Breast epithelium (tissue), 4 donors: Measurements from ENCODE around the gene PLXNC1. TPM values are rescaled to one million over a fixed set of nuclear protein-coding genes. Genes with fewer than 3 reads are reported as not detected.

ENCODE experiments used
- DNase-seq, 2 donors: peaks; one replicate each; pipeline ENCODE4 v3.0.0-alpha.2; 2019; ENCODE audit warnings: low spot score in 2 of 2
- H3K27ac ChIP-seq, 2 donors: fragments of 200-600 bp; sonication (generic) in 1 of 2; one replicate each; pipeline ENCODE4 v1.5.1; 2016 to 2019; ENCODE audit warnings: mild to moderate bottlenecking in 1 of 2
- H3K27me3 ChIP-seq, 2 donors: fragments of 200-600 bp; sonication (generic) in 1 of 2; one replicate each; pipeline versions ENCODE4 v1.5.1 to v1.6.0; 2017 to 2019; ENCODE audit warnings: control low read depth in 1 of 2, mild to moderate bottlenecking in 1 of 2
- H3K36me3 ChIP-seq: fragments of 200-600 bp; one replicate; pipeline ENCODE4 v1.5.1; 2019
- H3K4me1 ChIP-seq, 2 donors: fragments of 200-600 bp; sonication (generic); one replicate each; pipeline ENCODE4 v1.5.1; 2016 to 2019; ENCODE audit warnings: control low read depth in 1 of 2
- H3K4me3 ChIP-seq, 3 donors: fragments of 200-600 bp; sonication (generic); 1 replicate in 2 of 3; 2 replicates in 1 of 3; pipeline ENCODE4 v1.5.1; 2016 to 2019; ENCODE audit warnings: mild to moderate bottlenecking in 3 of 3, moderate library complexity in 2 of 3
- H3K9me3 ChIP-seq, 2 donors: fragments of 200-600 bp; sonication (generic) in 1 of 2; one replicate each; pipeline ENCODE4 v1.5.1; 2016 to 2019; ENCODE audit warnings: control low read depth in 1 of 2
- POLR2A ChIP-seq: fragments of 450-650 bp; IDR thresholded peaks from one replicate; pipeline ENCODE4 v1.6.1; 2016; ENCODE audit warnings: antibody characterized with exemption, mild to moderate bottlenecking, moderate library complexity
- POLR2AphosphoS5 ChIP-seq, 3 donors: sonication (generic); formaldehyde crosslinking; IDR thresholded peaks; one replicate each; pipeline ENCODE4 v1.6.1; 2017; ENCODE audit warnings: antibody characterized with exemption in 3 of 3
- intact Hi-C: fragments of 100-400 bp; cut with DNase I; formaldehyde crosslinking; loops from one replicate; pipeline ENCODE4 v1.15.1; 2023; ENCODE audit warnings: low total_unique reads
- total RNA-seq, 3 donors: library from RNA; depleted of rRNA; stranded (reverse); fragments of >200 nt; gene quantifications; one replicate each; pipeline ENCODE4 v1.1.0, GENCODE V29; 2016
- TF ChIP-seq, protein P1 (sequence below), 3 donors: fragments of 450-650 bp; IDR thresholded peaks; one replicate each; pipeline ENCODE4 v1.5.1; 2016 to 2017; ENCODE audit warnings: antibody characterized with exemption in 3 of 3, mild to moderate bottlenecking in 3 of 3, moderate library complexity in 3 of 3

The PLXNC1 gene
- total RNA-seq, 3 donors from 2014 or later = 7.5 to 21.4 (median 8.2) TPM

DNA sequence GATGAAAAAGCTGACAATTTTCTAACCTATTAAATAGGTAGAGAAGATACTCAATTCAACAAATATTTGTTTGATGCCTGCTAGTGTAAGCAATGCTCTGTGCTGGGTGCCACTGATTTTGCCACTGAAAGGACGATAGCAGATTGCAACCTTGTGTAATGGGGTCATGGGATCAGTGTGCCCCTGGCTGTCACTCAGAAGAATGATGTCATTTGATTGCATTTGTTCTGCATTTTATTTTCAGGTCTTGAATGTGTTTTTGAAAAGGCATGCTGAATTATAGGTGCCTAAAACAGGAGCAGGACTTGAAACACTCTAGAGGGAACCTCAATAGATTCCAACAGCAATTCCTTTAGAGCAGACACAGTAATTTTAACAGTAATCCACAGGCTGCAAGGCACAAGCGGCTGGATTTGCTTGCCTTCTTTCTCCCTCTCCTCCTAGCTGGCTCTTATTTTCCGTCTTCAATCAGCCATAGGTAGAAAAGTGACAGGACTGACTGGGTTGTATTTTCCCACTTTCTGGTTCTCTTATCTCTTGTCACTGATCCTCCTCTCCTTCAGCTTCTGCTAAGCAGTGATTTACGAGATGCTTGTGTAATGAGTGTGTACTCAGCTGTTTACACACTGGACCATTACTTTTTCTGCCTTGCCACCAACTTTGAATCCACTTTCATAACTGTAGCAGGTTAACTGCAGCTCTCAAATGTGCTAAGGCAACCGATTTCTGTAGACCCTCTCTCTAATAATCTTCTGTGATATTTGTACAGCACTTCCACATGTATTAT is 4.1 kb downstream of the PLXNC1 start:
- H3K36me3 ChIP-seq = no peaks in the 10 kb centered on the region
- TF ChIP-seq, protein P1, sequence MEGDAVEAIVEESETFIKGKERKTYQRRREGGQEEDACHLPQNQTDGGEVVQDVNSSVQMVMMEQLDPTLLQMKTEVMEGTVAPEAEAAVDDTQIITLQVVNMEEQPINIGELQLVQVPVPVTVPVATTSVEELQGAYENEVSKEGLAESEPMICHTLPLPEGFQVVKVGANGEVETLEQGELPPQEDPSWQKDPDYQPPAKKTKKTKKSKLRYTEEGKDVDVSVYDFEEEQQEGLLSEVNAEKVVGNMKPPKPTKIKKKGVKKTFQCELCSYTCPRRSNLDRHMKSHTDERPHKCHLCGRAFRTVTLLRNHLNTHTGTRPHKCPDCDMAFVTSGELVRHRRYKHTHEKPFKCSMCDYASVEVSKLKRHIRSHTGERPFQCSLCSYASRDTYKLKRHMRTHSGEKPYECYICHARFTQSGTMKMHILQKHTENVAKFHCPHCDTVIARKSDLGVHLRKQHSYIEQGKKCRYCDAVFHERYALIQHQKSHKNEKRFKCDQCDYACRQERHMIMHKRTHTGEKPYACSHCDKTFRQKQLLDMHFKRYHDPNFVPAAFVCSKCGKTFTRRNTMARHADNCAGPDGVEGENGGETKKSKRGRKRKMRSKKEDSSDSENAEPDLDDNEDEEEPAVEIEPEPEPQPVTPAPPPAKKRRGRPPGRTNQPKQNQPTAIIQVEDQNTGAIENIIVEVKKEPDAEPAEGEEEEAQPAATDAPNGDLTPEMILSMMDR (IDR thresholded peaks at IDR 0.05) = no peak
- TF ChIP-seq POLR2A (no peak), POLR2AphosphoS5 (IDR thresholded peaks at IDR 0.05) (no peak)
- DNase-seq = no peak
- intact Hi-C loops = no loop called here
- peaks cover 0 to 7% of the 10 kb centered on the region in 2 donors for H3K4me1 ChIP-seq
- H3K9me3 ChIP-seq = no peaks in the 10 kb centered on the region
- no peak overlapping the region for H3K4me3 ChIP-seq
- H3K27ac ChIP-seq = no peak overlapping the region
- H3K27me3 ChIP-seq = peaks cover 0 to 17% of the 10 kb centered on the region in 2 donors

DNA sequence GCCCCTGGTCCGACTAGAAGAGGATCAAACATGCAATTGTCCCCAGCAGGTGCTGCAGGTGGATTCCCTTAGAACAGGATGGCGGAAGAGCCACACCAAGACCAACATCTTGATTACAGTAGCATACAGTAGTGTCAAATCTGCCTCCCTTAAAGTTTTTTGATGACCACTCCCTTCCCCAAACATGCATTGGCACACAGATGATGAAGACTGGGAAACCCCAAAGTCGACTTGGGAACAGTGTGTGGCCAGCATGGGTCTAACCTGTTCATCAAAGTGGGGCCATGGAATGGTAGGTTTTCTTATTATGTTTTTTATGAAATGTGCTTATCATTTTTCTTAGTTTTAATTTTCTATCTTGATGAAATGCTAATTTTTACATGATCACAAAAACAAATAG is 8.8 kb downstream of the PLXNC1 start:
- TF ChIP-seq POLR2AphosphoS5 (IDR thresholded peaks at IDR 0.05) (no peak), POLR2A (no peak)
- TF ChIP-seq, protein P1 (IDR thresholded peaks at IDR 0.05) = no peak
- Histone ChIP-seq H3K27ac (no peak overlapping the region), H3K4me3 (no peak overlapping the region), H3K9me3 (no peaks in the 10 kb centered on the region), H3K27me3 (no peaks in the 10 kb centered on the region), H3K36me3 (no peaks in the 10 kb centered on the region), H3K4me1 (no peaks in the 10 kb centered on the region)
- no peak for DNase-seq
- intact Hi-C loops = no loop called here

DNA sequence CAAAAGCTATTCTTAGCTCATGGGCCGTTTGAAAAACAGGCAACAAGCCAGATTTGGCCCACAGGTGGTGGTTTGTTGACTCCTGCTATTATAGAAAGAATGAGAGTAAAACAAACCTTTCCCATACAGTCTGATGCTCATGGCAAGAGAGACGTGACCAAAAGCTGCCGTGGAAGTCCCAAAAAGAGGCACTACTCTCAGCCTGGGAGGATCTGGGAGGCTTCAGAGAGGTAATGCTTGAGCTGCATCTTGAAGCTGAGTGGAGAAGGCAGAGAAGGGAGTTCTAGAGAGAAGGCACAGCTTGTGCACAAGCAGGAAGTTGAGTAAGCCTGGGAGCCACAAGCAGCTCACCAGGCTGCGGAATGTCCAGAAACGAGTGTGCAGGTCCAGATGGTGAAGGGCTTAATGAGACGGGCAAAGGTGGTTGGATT is 9.6 kb downstream of the PLXNC1 start:
- DNase-seq = no peak
- no peaks in the 10 kb centered on the region for H3K4me1 ChIP-seq
- intact Hi-C loops = no loop called here
- no peak overlapping the region for H3K27ac ChIP-seq
- no peak overlapping the region for H3K4me3 ChIP-seq
- no peaks in the 10 kb centered on the region for H3K36me3 ChIP-seq
- no peak for TF ChIP-seq POLR2AphosphoS5 (IDR thresholded peaks at IDR 0.05)
- no peak for TF ChIP-seq POLR2A
- TF ChIP-seq, protein P1 (IDR thresholded peaks at IDR 0.05) = no peak
- H3K9me3 ChIP-seq = no peaks in the 10 kb centered on the region
- no peaks in the 10 kb centered on the region for H3K27me3 ChIP-seq

DNA sequence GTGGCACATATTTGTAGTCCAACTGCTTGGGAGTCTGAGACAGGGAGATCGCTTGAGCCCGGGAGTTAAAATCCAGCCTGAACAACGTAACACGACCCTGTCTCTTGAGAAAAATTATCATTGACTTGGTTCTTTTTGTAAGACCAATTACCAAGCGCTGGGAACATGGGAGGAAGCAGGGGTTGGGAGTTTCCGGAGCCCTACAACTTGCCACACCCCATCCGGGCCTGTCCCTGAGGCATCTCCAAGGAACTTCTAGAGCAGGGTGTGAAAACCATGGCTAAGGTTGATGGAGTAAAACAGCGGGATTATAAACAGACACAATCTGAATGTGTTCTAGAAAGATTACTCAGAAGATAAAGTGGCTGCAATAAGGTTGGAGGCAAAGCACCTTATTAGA is 10.3 kb downstream of the PLXNC1 start:
- Histone ChIP-seq H3K4me1 (no peaks in the 10 kb centered on the region), H3K27me3 (no peaks in the 10 kb centered on the region), H3K4me3 (no peak overlapping the region), H3K27ac (no peak overlapping the region), H3K36me3 (no peaks in the 10 kb centered on the region), H3K9me3 (no peaks in the 10 kb centered on the region)
- DNase-seq = no peak
- TF ChIP-seq, protein P1 (IDR thresholded peaks at IDR 0.05) = no peak
- TF ChIP-seq POLR2AphosphoS5 (IDR thresholded peaks at IDR 0.05) = no peak
- no peak for TF ChIP-seq POLR2A
- intact Hi-C loops = no loop called here

DNA sequence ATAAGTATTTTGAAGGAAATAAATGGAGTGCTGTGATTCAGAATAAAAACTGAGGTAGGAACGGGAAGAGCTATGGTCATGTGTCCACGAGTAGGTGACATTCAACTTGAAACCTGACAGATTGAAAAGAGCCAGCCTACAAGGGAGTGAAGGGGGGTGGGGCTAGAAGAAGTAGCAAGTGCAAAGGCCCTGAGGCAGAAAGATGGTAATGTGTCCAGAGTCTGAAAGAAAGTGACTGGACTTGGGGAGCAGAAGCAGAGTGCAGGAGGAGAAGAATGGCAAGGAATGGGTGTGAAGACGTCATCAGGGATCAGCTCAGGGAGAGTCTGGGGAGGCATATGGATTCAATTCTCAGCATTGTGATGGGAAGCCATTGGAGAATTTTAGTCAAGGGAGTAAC is 13.7 kb downstream of the PLXNC1 start:
- TF ChIP-seq POLR2AphosphoS5 (IDR thresholded peaks at IDR 0.05) (no peak), POLR2A (no peak)
- TF ChIP-seq, protein P1 (IDR thresholded peaks at IDR 0.05) = no peak
- intact Hi-C loops = no loop called here
- DNase-seq = no peak

More for the DNA sequence above, 13.7 kb downstream of the PLXNC1 start:
- H3K27ac ChIP-seq = no peak overlapping the region
- H3K9me3 ChIP-seq = no peaks in the 10 kb centered on the region
- no peaks in the 10 kb centered on the region for H3K4me1 ChIP-seq
- H3K27me3 ChIP-seq = no peaks in the 10 kb centered on the region
- no peak overlapping the region for H3K4me3 ChIP-seq
- H3K36me3 ChIP-seq = no peaks in the 10 kb centered on the region
